Upper lobe of left lung (tissue), 6 donors: ENCODE results near the gene TAF4. TPM values are rescaled to one million over a fixed set of nuclear protein-coding genes. Genes with fewer than 3 reads are reported as not detected.

Experiments used
- ATAC-seq, 2 donors: fragments of 200-7000 bp; cut with Tn5 transposase; one replicate each; pipeline ENCODE4 v1.9.1; 2022; ENCODE audit warnings: mild to moderate bottlenecking in 2 of 2, moderate library complexity in 2 of 2; ENCODE audit not compliant: low FRiP score in 2 of 2
- DNase-seq, 2 donors: peaks; one replicate each; pipeline ENCODE4 v3.0.0-alpha.2; 2019 to 2020
- H3K27ac ChIP-seq, 4 donors: fragments of 200-600 bp; sonication (generic); one replicate each; pipeline ENCODE4 v1.5.1; 2016 to 2019
- H3K27me3 ChIP-seq, 4 donors: fragments of 200-600 bp; sonication (generic); one replicate each; pipeline ENCODE4 v1.5.1; 2017 to 2019
- H3K36me3 ChIP-seq, 4 donors: fragments of 200-600 bp; sonication (generic); one replicate each; pipeline ENCODE4 v1.5.1; 2016 to 2019
- H3K4me1 ChIP-seq, 4 donors: fragments of 200-600 bp; sonication (generic); one replicate each; pipeline ENCODE4 v1.5.1; 2018 to 2019
- H3K4me3 ChIP-seq, 4 donors: fragments of 200-600 bp; sonication (generic); one replicate each; pipeline ENCODE4 v1.5.1; 2017 to 2019; ENCODE audit warnings: mild to moderate bottlenecking in 2 of 4, moderate library complexity in 1 of 4
- H3K9me3 ChIP-seq, 4 donors: fragments of 200-600 bp; sonication (generic); one replicate each; pipeline ENCODE4 v1.5.1; 2018 to 2019
- CTCF ChIP-seq, 6 experiments: fragments of 450-650 bp in 4 of 6; fragments of 200-600 bp in 2 of 6; sonication (generic) in 2 of 6; IDR thresholded peaks; one replicate each; pipeline ENCODE4 v1.5.1; 2016 to 2019; ENCODE audit warnings: antibody characterized with exemption in 6 of 6
- EP300 ChIP-seq, 4 donors: sonication (generic); formaldehyde crosslinking; IDR thresholded peaks; one replicate each; pipeline ENCODE4 v1.5.1; 2017; ENCODE audit warnings: antibody characterized with exemption in 4 of 4, control low read depth in 2 of 4
- POLR2A ChIP-seq, 4 donors: fragments of 450-650 bp; IDR thresholded peaks; one replicate each; pipeline ENCODE4 v1.5.1; 2016 to 2017; ENCODE audit warnings: antibody characterized with exemption in 4 of 4, mild to moderate bottlenecking in 2 of 4
- POLR2AphosphoS5 ChIP-seq, 2 donors: sonication (generic); formaldehyde crosslinking; IDR thresholded peaks; one replicate each; pipeline ENCODE4 v1.5.1; 2017; ENCODE audit warnings: antibody characterized with exemption in 2 of 2
- WGBS, 2 donors: methylation state at CpG; one replicate each; pipeline ENCODE4 v1.1.5; 2017 to 2018; 5-methylcytosine and 5-hydroxymethylcytosine counted together
- total RNA-seq, 6 donors: library from RNA; depleted of rRNA in 4 of 6; stranded (reverse); fragments of >200 nt in 4 of 6; gene quantifications; one replicate each; pipeline versions ENCODE4 v1.1.0 to v1.2.1, GENCODE V29; 2016 to 2021
- donor health status: DM: no; HTN: no; CAD: no; lungs with moderate emphysema.
- donor health status: DM: no; HTN: yes; CAD: no; lungs with severe emphysema.

Gene TAF4
- total RNA-seq, 6 donors from 2014 or later: 13.0 to 44.0 (median 20.7) TPM

GRCh38 chr20:61979701-61980635, 85.7 kb downstream of the TAF4 start:
- H3K36me3 ChIP-seq: peaks cover 0 to 55% (median 36%) of the 10 kb centered on the region in 4 donors
- TF ChIP-seq POLR2AphosphoS5 (IDR thresholded peaks at IDR 0.05) (no peak), EP300 (IDR thresholded peaks at IDR 0.05) (no peak), POLR2A (IDR thresholded peaks at IDR 0.05) (no peak), CTCF (IDR thresholded peaks at IDR 0.05) (no peak)

GRCh38 chr20:61979090-61979489, 86.6 kb downstream of the TAF4 start:
- Histone ChIP-seq H3K4me3 (no peak overlapping the region), H3K9me3 (no peaks in the 10 kb centered on the region), H3K4me1 (no peaks in the 10 kb centered on the region), H3K27me3 (no peaks in the 10 kb centered on the region), H3K36me3 (peaks cover 4 to 57% (median 36%) of the 10 kb centered on the region in 4 donors), H3K27ac (no peak overlapping the region)
- peak in 1 of 2 donors; percentile 59 for DNase-seq
- ATAC-seq: no peak
- no peak for TF ChIP-seq CTCF (IDR thresholded peaks at IDR 0.05)
- no peak for TF ChIP-seq POLR2A (IDR thresholded peaks at IDR 0.05)
- no peak for TF ChIP-seq EP300 (IDR thresholded peaks at IDR 0.05)
- no peak for TF ChIP-seq POLR2AphosphoS5 (IDR thresholded peaks at IDR 0.05)
- WGBS, 2 donors: 90 to 95% methylated on average over 2 to 11 of the region's 12 CpGs

More at GRCh38 chr20:61979701-61980635, 85.7 kb downstream of the TAF4 start:
- Histone ChIP-seq H3K27me3 (no peaks in the 10 kb centered on the region), H3K9me3 (no peaks in the 10 kb centered on the region), H3K4me3 (no peak overlapping the region), H3K4me1 (no peaks in the 10 kb centered on the region), H3K27ac (no peak overlapping the region)
- DNase-seq: peak in 1 of 2 donors; percentile 75
- WGBS, 2 donors: 95% methylated on average over 54 to 56 of the region's 65 CpGs
- ATAC-seq: no peak

GRCh38 chr20:61978491-61978890, 87.2 kb downstream of the TAF4 start:
- WGBS, 2 donors: 94 to 97% methylated on average over 16 to 20 of the region's 20 CpGs
- no peak for TF ChIP-seq POLR2AphosphoS5 (IDR thresholded peaks at IDR 0.05)
- no peak for TF ChIP-seq EP300 (IDR thresholded peaks at IDR 0.05)
- TF ChIP-seq POLR2A (IDR thresholded peaks at IDR 0.05): no peak
- no peak for TF ChIP-seq CTCF (IDR thresholded peaks at IDR 0.05)
- DNase-seq: no peak

GRCh38 chr20:61977419-61977786, 88.3 kb downstream of the TAF4 start:
- WGBS, 2 donors: 97 to 99% methylated on average over 10 of the region's 10 CpGs

More at GRCh38 chr20:61978491-61978890, 87.2 kb downstream of the TAF4 start:
- peaks cover 9 to 58% (median 39%) of the 10 kb centered on the region in 4 donors for H3K36me3 ChIP-seq
- no peaks in the 10 kb centered on the region for H3K27me3 ChIP-seq
- no peak overlapping the region for H3K27ac ChIP-seq
- no peak overlapping the region for H3K4me3 ChIP-seq
- H3K9me3 ChIP-seq: no peaks in the 10 kb centered on the region
- no peak for ATAC-seq
- no peaks in the 10 kb centered on the region for H3K4me1 ChIP-seq

More at GRCh38 chr20:61977419-61977786, 88.3 kb downstream of the TAF4 start:
- H3K27me3 ChIP-seq: no peaks in the 10 kb centered on the region
- H3K27ac ChIP-seq: no peak overlapping the region
- H3K36me3 ChIP-seq: peaks cover 9 to 61% (median 43%) of the 10 kb centered on the region in 4 donors
- H3K4me1 ChIP-seq: no peaks in the 10 kb centered on the region
- TF ChIP-seq POLR2AphosphoS5 (IDR thresholded peaks at IDR 0.05) (no peak), EP300 (IDR thresholded peaks at IDR 0.05) (no peak), CTCF (IDR thresholded peaks at IDR 0.05) (no peak), POLR2A (IDR thresholded peaks at IDR 0.05) (no peak)
- no peak overlapping the region for H3K4me3 ChIP-seq
- ATAC-seq (no peak), DNase-seq (no peak)
- no peaks in the 10 kb centered on the region for H3K9me3 ChIP-seq
